K562 (cell line): ENCODE data around the gene HEBP1. TPM values are rescaled to one million over a fixed set of nuclear protein-coding genes. Genes with fewer than 3 reads are reported as not detected.

Experiments
- LEF1 ChIP-seq: fragments of 450-650 bp; IDR thresholded peaks from 2 replicates; pipeline ENCODE4 v1.6.1; 2016; ENCODE audit warnings: mild to moderate bottlenecking
- MCM3 ChIP-seq: fragments of 450-650 bp; IDR thresholded peaks from 2 replicates; pipeline ENCODE4 v1.6.1; 2016
- NELFE ChIP-seq: IDR thresholded peaks from 2 replicates; pipeline ENCODE4 v1.6.1; 2011; ENCODE audit warnings: mild to moderate bottlenecking; ENCODE audit not compliant: insufficient read depth, insufficient read length
- PPARD ChIP-seq: fragments of 250-450 bp; sonication (Bioruptor Pico); IDR thresholded peaks from 2 replicates; pipeline ENCODE4 v1.8.0; 2022; ENCODE audit warnings: inconsistent platforms, mild to moderate bottlenecking, moderate library complexity
- STAT5B ChIP-seq: fragments of 250-450 bp; sonication (Bioruptor Pico); IDR thresholded peaks from 2 replicates; pipeline ENCODE4 v1.8.0; 2021; ENCODE audit warnings: mild to moderate bottlenecking, inconsistent platforms
- TCF7 ChIP-seq: sonication (generic); IDR thresholded peaks from 2 replicates; pipeline ENCODE4 v1.6.1; 2016; ENCODE audit warnings: antibody characterized with exemption, borderline replicate concordance
- THRAP3 ChIP-seq: fragments of 450-650 bp; IDR thresholded peaks from 2 replicates; pipeline ENCODE4 v1.6.1; 2016; ENCODE audit warnings: mild to moderate bottlenecking, inconsistent platforms, borderline replicate concordance
- ZFX ChIP-seq: sonication (generic); formaldehyde crosslinking; IDR thresholded peaks from 2 replicates; pipeline ENCODE4 v1.8.0; 2022; ENCODE audit warnings: mild to moderate bottlenecking, missing genetic modification reagents, moderate library complexity
- polyA plus RNA-seq, 8 experiments: library from polyadenylated mRNA; depleted of rRNA in 4 of 8; stranded (reverse) in 5 of 8; unstranded in 3 of 8; fragments of >200 nt; fragmentation: Nextera tagmentation in 2 of 8; fragmentation: Illumina TruSeq in 1 of 8; extraction: Ambion mirVana in 2 of 8; extraction: Trizol in 1 of 8; gene quantifications; 2 replicates each; pipeline versions ENCODE4 v1.2.1 to v1.2.3, GENCODE V29; 2011 to 2014; ENCODE audit warnings: inconsistent platforms in 1 of 8, missing spikeins in 1 of 8
- total RNA-seq, 7 experiments: library from RNA; depleted of rRNA in 6 of 7; stranded (reverse); fragments of >200 nt in 6 of 7; fragmentation: Illumina TruSeq in 2 of 7; extraction: Trizol in 2 of 7; gene quantifications; 2 replicates each; pipeline versions ENCODE4 v1.2.1 to v1.2.3, GENCODE V29; 2011 to 2021; ENCODE audit warnings: low replicate concordance in 1 of 7
- TF ChIP-seq, protein P1 (sequence below): sonication (generic); formaldehyde crosslinking; IDR thresholded peaks from 2 replicates; pipeline ENCODE4 v1.8.1; 2023; ENCODE audit warnings: mild to moderate bottlenecking, missing genetic modification reagents
- TF ChIP-seq, protein P2 (sequence below): fragments of 250-450 bp; sonication (Bioruptor Pico); IDR thresholded peaks from 2 replicates; pipeline ENCODE4 v1.5.0; 2021
- TF ChIP-seq, protein P3 (sequence below): fragments of 450-650 bp; formaldehyde crosslinking; IDR thresholded peaks from 2 replicates; pipeline ENCODE4 v1.4.0; 2020; ENCODE audit warnings: mild to moderate bottlenecking, moderate library complexity

HEBP1 gene
- total and polyA plus RNA-seq, 9 of the 15 experiments (the other 6 are each of a cell fraction or from before 2014, with no cell fraction given) = 1.1 to 10.1 (median 2.4) TPM

DNA sequence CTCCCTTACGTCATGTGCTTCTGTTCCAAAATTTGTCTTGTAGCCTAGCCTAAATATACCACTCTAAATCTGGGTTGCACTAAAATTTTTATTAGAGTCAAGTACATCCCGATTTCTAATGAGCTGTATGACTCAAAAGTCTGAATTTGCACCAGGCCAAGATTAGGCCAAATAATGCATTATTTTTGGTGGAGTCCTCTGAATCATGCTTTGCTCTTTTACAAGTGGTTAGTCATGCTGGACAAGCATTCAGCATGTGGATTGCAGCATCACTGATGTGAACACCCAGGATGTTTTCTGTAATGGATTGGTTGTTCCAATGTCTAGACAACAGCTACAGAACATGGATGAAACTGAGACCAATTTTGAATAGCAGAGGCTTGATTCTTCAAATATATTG lies 23.7 kb downstream of the HEBP1 start (continued):
- TF ChIP-seq, protein P1, sequence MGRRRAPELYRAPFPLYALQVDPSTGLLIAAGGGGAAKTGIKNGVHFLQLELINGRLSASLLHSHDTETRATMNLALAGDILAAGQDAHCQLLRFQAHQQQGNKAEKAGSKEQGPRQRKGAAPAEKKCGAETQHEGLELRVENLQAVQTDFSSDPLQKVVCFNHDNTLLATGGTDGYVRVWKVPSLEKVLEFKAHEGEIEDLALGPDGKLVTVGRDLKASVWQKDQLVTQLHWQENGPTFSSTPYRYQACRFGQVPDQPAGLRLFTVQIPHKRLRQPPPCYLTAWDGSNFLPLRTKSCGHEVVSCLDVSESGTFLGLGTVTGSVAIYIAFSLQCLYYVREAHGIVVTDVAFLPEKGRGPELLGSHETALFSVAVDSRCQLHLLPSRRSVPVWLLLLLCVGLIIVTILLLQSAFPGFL (CRISPR knock-in tag) = no peak
- TF ChIP-seq, protein P2, sequence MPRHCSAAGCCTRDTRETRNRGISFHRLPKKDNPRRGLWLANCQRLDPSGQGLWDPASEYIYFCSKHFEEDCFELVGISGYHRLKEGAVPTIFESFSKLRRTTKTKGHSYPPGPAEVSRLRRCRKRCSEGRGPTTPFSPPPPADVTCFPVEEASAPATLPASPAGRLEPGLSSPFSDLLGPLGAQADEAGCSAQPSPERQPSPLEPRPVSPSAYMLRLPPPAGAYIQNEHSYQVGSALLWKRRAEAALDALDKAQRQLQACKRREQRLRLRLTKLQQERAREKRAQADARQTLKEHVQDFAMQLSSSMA (CRISPR knock-in tag) = no peak
- TF ChIP-seq, protein P3, sequence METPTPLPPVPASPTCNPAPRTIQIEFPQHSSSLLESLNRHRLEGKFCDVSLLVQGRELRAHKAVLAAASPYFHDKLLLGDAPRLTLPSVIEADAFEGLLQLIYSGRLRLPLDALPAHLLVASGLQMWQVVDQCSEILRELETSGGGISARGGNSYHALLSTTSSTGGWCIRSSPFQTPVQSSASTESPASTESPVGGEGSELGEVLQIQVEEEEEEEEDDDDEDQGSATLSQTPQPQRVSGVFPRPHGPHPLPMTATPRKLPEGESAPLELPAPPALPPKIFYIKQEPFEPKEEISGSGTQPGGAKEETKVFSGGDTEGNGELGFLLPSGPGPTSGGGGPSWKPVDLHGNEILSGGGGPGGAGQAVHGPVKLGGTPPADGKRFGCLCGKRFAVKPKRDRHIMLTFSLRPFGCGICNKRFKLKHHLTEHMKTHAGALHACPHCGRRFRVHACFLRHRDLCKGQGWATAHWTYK (CRISPR knock-in tag) = no peak
- no peak for TF ChIP-seq THRAP3
- no peak for TF ChIP-seq NELFE
- TF ChIP-seq STAT5B (CRISPR knock-in tag) = no peak
- TF ChIP-seq TCF7 = no peak
- TF ChIP-seq PPARD (CRISPR knock-in tag) = no peak
- TF ChIP-seq LEF1 = no peak
- no peak for TF ChIP-seq MCM3
- TF ChIP-seq ZFX (CRISPR knock-in tag) = no peak
- TF ChIP-seq, all 486 proteins: peak for 0
